ENCODE measurements around the gene PCGF1. TPM values are rescaled to one million over a fixed set of nuclear protein-coding genes. Genes with fewer than 3 reads are reported as not detected.

The PCGF1 gene
- total and polyA plus RNA-seq, 9 of the 15 experiments (the other 6 are each of a cell fraction or from before 2014, with no cell fraction given) = 20.3 to 45.7 (median 29.3) TPM

DNA sequence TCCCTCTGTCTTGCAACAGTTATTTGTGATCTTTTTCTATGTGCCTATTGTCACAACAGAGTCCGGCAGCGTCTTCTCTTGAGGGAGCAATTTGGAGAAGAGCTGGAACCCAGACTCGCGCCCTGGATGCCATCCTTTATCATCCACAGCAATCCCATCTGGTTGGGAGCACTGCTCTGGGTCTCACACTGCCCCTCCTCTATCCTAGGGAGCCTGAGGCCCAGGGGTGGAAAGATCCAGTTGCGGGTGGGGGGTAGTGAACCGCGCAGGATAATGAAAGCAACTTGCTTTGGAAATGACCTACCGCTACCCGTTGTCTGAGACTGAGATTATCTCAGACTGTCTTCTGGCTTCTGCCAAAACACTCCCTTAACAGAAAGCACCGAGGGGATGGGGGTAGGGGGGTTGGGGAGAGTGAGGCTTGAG is 48.5 kb downstream of the PCGF1 start:
- no peaks in the 10 kb centered on the region for H3K27me3 ChIP-seq (ENCODE audit: control insufficient read depth in 2 of 2, insufficient read depth in 2 of 2, low read length in 2 of 2)
- H2AFZ ChIP-seq (ENCODE audit: low read depth, low read length) = peak overlapping the region; percentile 28; the same call in 1 of the 2 replicates
- H3K36me3 ChIP-seq (ENCODE audit: control insufficient read depth, insufficient read depth, low read length) = peaks cover 35% of the 10 kb centered on the region
- FAIRE-seq (no peak), ATAC-seq (no peak), DNase-seq (ENCODE audit: extremely low read depth in 1 of 4, low spot score in 3 of 4) (no peak)
- CTCF ChIA-PET (ENCODE audit: low intra/inter-chr PET ratio) = no interaction called here
- 4% methylated on average over 10 of the region's 10 CpGs for WGBS (ENCODE audit: insufficient coverage, low coverage, missing lambda C conversion rate)
- BruUV-seq (replicated peaks) = no TSS peak
- peak overlapping the region; percentile 87 for H3K4me2 ChIP-seq (ENCODE audit: insufficient read depth, low read length)
- intact Hi-C loops (cut with micrococcal nuclease) (no loop called here), in situ Hi-C loops (cut with MboI) (no loop called here)
- POLR2A ChIA-PET = interaction anchor here (0.6 to 2.5 kb wide), 9 partner anchors 8 to 135 kb away, joined by 3 to 12 read pairs (median 4); partner anchors contain the start of genes AUP1 and HTRA2
- no peak overlapping the region for H3K27ac ChIP-seq (ENCODE audit: extremely low read depth, low read depth, low read length)
- TF ChIP-seq KDM1A (IDR thresholded peaks at IDR 0.05) (no peak), TAL1 (IDR thresholded peaks at IDR 0.05) (no peak), HDAC3 (IDR thresholded peaks at IDR 0.05; ENCODE audit: borderline replicate concordance, partially characterized antibody) (no peak), TRIM24 (IDR thresholded peaks at IDR 0.05) (no peak), FOXA3 (CRISPR knock-in tag; conservative IDR thresholded peaks at IDR 0.05 in 1 of 2, IDR thresholded peaks at IDR 0.05 in 1 of 2) (no peak), ETV5 (CRISPR knock-in tag; IDR thresholded peaks at IDR 0.05; ENCODE audit: low read depth) (no peak)
- no peaks in the 10 kb centered on the region for H3K9me1 ChIP-seq (ENCODE audit: control insufficient read depth, insufficient read depth, low read length)
- peaks cover 7 to 36% of the 10 kb centered on the region in 2 experiments for H3K4me1 ChIP-seq (replicated peaks in 1 of 2; ENCODE audit: control insufficient read depth in 2 of 2, insufficient read depth in 2 of 2, low read length in 2 of 2)
- peak overlapping the region; percentile 53 for H3K4me3 ChIP-seq
- H3K9me3 ChIP-seq (replicated peaks; ENCODE audit: control insufficient read depth, insufficient read depth, low read depth, low read length) = no peaks in the 10 kb centered on the region
- no peaks in the 10 kb centered on the region; the same call in 1 of the 2 replicates for H4K20me1 ChIP-seq (replicated peaks; ENCODE audit: control insufficient read depth, insufficient read depth, low read length)
- H3K79me2 ChIP-seq (ENCODE audit: control insufficient read depth, insufficient read depth, low read length) = peaks cover 15% of the 10 kb centered on the region; the same call in 2 of the 3 replicates
- H3K9ac ChIP-seq (ENCODE audit: insufficient read depth in 1 of 2, low read depth in 2 of 2, low read length in 2 of 2) = peak overlapping the region; percentile 37 to 85; a peak in 3 of 4 replicates

Data from K562 (cell line).